Stimulated activated CD8-positive, alpha-beta memory T cell treated with anti-CD3 and anti-CD28 coated beads, Interleukin-12 subunit alpha, Interleukin-12 subunit beta, amount 100 ng/mL, for 4 hours (primary cell): Measurements from ENCODE around the gene CST11.

ENCODE experiments used
- DNase-seq: peaks from one replicate; pipeline ENCODE4 v3.0.0-alpha.2; 2020; ENCODE audit warnings: low read depth

Gene CST11

GRCh38 chr20:23419995-23420901 is 32.4 kb downstream of the CST11 start:
- peak; percentile 42 for DNase-seq

- no peak for DNase-seq
Measured at GRCh38 chr20:23419657-23419994, 33.0 kb downstream of the CST11 start.

GRCh38 chr20:23417861-23418260 is 34.8 kb downstream of the CST11 start:
- no peak for DNase-seq

- DNase-seq: peak; percentile 6
Measured at GRCh38 chr20:23415959-23416583, 36.6 kb downstream of the CST11 start.

- no peak for DNase-seq
Measured at GRCh38 chr20:23415555-23415954, 37.1 kb downstream of the CST11 start.

- DNase-seq: no peak
Measured at GRCh38 chr20:23414526-23415188, 38.0 kb downstream of the CST11 start.

- DNase-seq: no peak
Measured at GRCh38 chr20:23413862-23414422, 38.7 kb downstream of the CST11 start.

GRCh38 chr20:23412026-23412425 is 40.6 kb downstream of the CST11 start:
- DNase-seq: no peak

GRCh38 chr20:23410916-23411695 is 41.6 kb downstream of the CST11 start:
- no peak for DNase-seq

- no peak for DNase-seq
Measured at GRCh38 chr20:23409800-23410199, 42.9 kb downstream of the CST11 start.

- DNase-seq: no peak
Measured at GRCh38 chr20:23408957-23409356, 43.7 kb downstream of the CST11 start.

GRCh38 chr20:23407781-23408464 is 44.8 kb downstream of the CST11 start:
- no peak for DNase-seq

- no peak for DNase-seq
Measured at GRCh38 chr20:23406880-23407279, 45.8 kb downstream of the CST11 start.

- DNase-seq: no peak
Measured at GRCh38 chr20:23404196-23404595, 48.5 kb downstream of the CST11 start.

GRCh38 chr20:23403751-23404150 is 48.9 kb downstream of the CST11 start:
- no peak for DNase-seq

GRCh38 chr20:23401051-23401450 is 51.6 kb downstream of the CST11 start:
- DNase-seq: no peak
